ENCODE data around the gene CEP112. TPM values are rescaled to one million over a fixed set of nuclear protein-coding genes. Genes with fewer than 3 reads are reported as not detected.

The CEP112 gene
- total and polyA plus RNA-seq, 2 donors (not counting 3 experiments of a cell fraction or from before 2014, with no cell fraction given), result 1.5 to 25.3 TPM

DNA sequence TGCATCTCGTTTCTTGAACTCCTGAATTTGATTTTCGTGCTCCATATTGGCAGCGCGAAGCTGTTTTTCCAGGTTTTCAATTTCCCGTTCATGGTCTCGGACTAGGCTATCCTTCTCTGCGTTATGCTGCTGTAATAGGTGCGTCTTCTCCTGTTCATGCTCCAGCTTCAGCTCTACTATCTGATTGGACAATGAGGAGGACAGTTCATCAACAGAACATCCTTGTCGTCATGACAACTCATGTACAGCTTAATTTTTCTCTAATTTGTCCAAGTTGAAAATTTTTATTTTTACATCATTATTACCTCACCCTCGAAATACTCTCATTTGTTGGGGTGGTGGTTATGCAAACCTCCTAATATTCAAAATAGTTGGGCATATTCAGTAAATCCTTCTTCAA is 289.8 kb downstream of the CEP112 start:
- H3K9ac ChIP-seq (replicated peaks; ENCODE audit: extremely low read depth, insufficient read depth, low read length), result no peak overlapping the region
- H3K36me3 ChIP-seq (ENCODE audit: control insufficient read depth in 2 of 2, extremely low read depth in 1 of 2, insufficient read depth in 2 of 2, low read length in 2 of 2), result no peaks in the 10 kb centered on the region
- no peaks in the 10 kb centered on the region for H3K9me3 ChIP-seq (replicated peaks; ENCODE audit: control insufficient read depth, insufficient read depth, low read length)
- H4K20me1 ChIP-seq (replicated peaks; ENCODE audit: control insufficient read depth, extremely low read depth, insufficient read depth, low read length), result no peaks in the 10 kb centered on the region
- intact Hi-C loops (cut with micrococcal nuclease) (no loop called here), dilution Hi-C loops (cut with MboI; ENCODE audit: extremely low pct_ligation_motif_present, low sequenced_read_pairs) (no loop called here)
- H3K9me1 ChIP-seq (replicated peaks; ENCODE audit: control insufficient read depth, extremely low read depth, insufficient read depth, low read length), result no peaks in the 10 kb centered on the region
- no peak overlapping the region for H3K4me2 ChIP-seq (ENCODE audit: insufficient read depth, low read length)
- no peak for DNase-seq (ENCODE audit: low read depth, low spot score)
- ChIA-PET CTCF (interaction anchor here (1.3 kb wide), 1 partner anchor 16 kb away, joined by 3 read pairs; no protein-coding TSS in a partner anchor), POLR2A (no interaction called here)
- no peak overlapping the region for H3K4me3 ChIP-seq (replicated peaks in 1 of 3; ENCODE audit: insufficient read depth in 1 of 3, low read depth in 1 of 3, low read length in 3 of 3)
- no peaks in the 10 kb centered on the region for H3K79me2 ChIP-seq (ENCODE audit: control insufficient read depth, insufficient read depth, low read length)
- H3K27ac ChIP-seq (ENCODE audit: insufficient read depth, low read depth, low read length), result no peak overlapping the region
- BruUV-seq (replicated peaks), result no TSS peak
- no peaks in the 10 kb centered on the region for H3K4me1 ChIP-seq (ENCODE audit: control insufficient read depth, extremely low read depth, insufficient read depth, low read length)
- no peak overlapping the region for H2AFZ ChIP-seq (ENCODE audit: low read depth, low read length)
- FAIRE-seq, result no peak
- TF ChIP-seq GATA2 (IDR thresholded peaks at IDR 0.05; ENCODE audit: insufficient read depth, insufficient read length, low read depth, low read length) (no peak), POLR2A (IDR thresholded peaks at IDR 0.05; ENCODE audit: low read depth, low read length) (no peak), MAX (IDR thresholded peaks at IDR 0.05; ENCODE audit: insufficient read depth, insufficient read length) (no peak), MYC (IDR thresholded peaks at IDR 0.05; ENCODE audit: low read depth, low read length) (no peak)
- TF ChIP-seq, protein P1, sequence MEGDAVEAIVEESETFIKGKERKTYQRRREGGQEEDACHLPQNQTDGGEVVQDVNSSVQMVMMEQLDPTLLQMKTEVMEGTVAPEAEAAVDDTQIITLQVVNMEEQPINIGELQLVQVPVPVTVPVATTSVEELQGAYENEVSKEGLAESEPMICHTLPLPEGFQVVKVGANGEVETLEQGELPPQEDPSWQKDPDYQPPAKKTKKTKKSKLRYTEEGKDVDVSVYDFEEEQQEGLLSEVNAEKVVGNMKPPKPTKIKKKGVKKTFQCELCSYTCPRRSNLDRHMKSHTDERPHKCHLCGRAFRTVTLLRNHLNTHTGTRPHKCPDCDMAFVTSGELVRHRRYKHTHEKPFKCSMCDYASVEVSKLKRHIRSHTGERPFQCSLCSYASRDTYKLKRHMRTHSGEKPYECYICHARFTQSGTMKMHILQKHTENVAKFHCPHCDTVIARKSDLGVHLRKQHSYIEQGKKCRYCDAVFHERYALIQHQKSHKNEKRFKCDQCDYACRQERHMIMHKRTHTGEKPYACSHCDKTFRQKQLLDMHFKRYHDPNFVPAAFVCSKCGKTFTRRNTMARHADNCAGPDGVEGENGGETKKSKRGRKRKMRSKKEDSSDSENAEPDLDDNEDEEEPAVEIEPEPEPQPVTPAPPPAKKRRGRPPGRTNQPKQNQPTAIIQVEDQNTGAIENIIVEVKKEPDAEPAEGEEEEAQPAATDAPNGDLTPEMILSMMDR (IDR thresholded peaks at IDR 0.05; ENCODE audit: extremely low read depth in 1 of 2, insufficient read depth in 1 of 2, low read depth in 1 of 2, low read length in 2 of 2), result no peak
- H3K27me3 ChIP-seq (ENCODE audit: control insufficient read depth in 2 of 2, insufficient read depth in 2 of 2, low read length in 2 of 2), result no peaks in the 10 kb centered on the region

DNA sequence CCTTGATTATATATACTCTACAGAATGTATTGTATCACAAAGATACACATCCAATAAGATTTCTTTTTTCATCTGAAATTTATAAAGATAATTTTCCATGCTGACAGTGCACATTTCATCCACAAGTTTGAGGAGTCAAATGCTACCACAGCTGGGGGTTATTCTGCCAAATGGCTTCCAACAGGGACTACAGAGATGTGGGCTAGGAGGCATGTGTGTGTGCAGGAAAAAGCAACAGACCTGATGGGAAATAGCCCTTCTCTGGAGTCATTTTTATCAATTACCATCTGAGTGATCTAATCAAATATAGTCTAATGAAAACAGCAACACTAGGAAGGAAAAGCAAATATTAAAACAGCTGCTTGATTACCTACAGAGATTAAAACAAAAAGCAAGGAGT is 290.5 kb downstream of the CEP112 start:
- Histone ChIP-seq H3K36me3 (ENCODE audit: control insufficient read depth in 2 of 2, extremely low read depth in 1 of 2, insufficient read depth in 2 of 2, low read length in 2 of 2) (no peaks in the 10 kb centered on the region), H3K4me3 (replicated peaks in 1 of 3; ENCODE audit: insufficient read depth in 1 of 3, low read depth in 1 of 3, low read length in 3 of 3) (no peak overlapping the region), H3K9me1 (replicated peaks; ENCODE audit: control insufficient read depth, extremely low read depth, insufficient read depth, low read length) (no peaks in the 10 kb centered on the region), H3K4me2 (ENCODE audit: insufficient read depth, low read length) (no peak overlapping the region), H2AFZ (ENCODE audit: low read depth, low read length) (no peak overlapping the region), H3K9ac (replicated peaks; ENCODE audit: extremely low read depth, insufficient read depth, low read length) (no peak overlapping the region), H3K27ac (ENCODE audit: insufficient read depth, low read depth, low read length) (no peak overlapping the region), H3K4me1 (ENCODE audit: control insufficient read depth, extremely low read depth, insufficient read depth, low read length) (no peaks in the 10 kb centered on the region), H3K79me2 (ENCODE audit: control insufficient read depth, insufficient read depth, low read length) (no peaks in the 10 kb centered on the region), H4K20me1 (replicated peaks; ENCODE audit: control insufficient read depth, extremely low read depth, insufficient read depth, low read length) (no peaks in the 10 kb centered on the region), H3K9me3 (replicated peaks; ENCODE audit: control insufficient read depth, insufficient read depth, low read length) (no peaks in the 10 kb centered on the region), H3K27me3 (ENCODE audit: control insufficient read depth in 2 of 2, insufficient read depth in 2 of 2, low read length in 2 of 2) (no peaks in the 10 kb centered on the region)
- intact Hi-C loops (cut with micrococcal nuclease), result no loop called here
- dilution Hi-C loops (cut with MboI; ENCODE audit: extremely low pct_ligation_motif_present, low sequenced_read_pairs), result no loop called here
- POLR2A ChIA-PET, result no interaction called here
- no peak for TF ChIP-seq GATA2 (IDR thresholded peaks at IDR 0.05; ENCODE audit: insufficient read depth, insufficient read length, low read depth, low read length)
- TF ChIP-seq EZH2 (IDR thresholded peaks at IDR 0.05; ENCODE audit: borderline replicate concordance, low read depth, low read length, severe bottlenecking), result no peak
- no peak for TF ChIP-seq POLR2A (IDR thresholded peaks at IDR 0.05; ENCODE audit: low read depth, low read length)
- no TSS peak for BruUV-seq (replicated peaks)
- DNase-seq (ENCODE audit: low read depth, low spot score) (no peak), FAIRE-seq (no peak)
- CTCF ChIA-PET, result no interaction called here

Data from endothelial cell of umbilical vein (primary cell).